H1 (cell line): ENCODE data around the gene ARMH4.

Experiments used
- CTCF ChIP-seq, 3 experiments: IDR thresholded peaks; 1 replicate in 2 of 3; 2 replicates in 1 of 3; pipeline versions ENCODE4 v1.5.1 to v1.6.1; 2011; ENCODE audit warnings: low read length in 3 of 3, mild to moderate bottlenecking in 3 of 3, inconsistent platforms in 2 of 3, low read depth in 1 of 3, moderate library complexity in 1 of 3; ENCODE audit not compliant: insufficient read depth in 1 of 3; ENCODE audit errors: control extremely low read depth in 1 of 3
- EP300 ChIP-seq, 2 experiments: IDR thresholded peaks; 1 replicate in 1 of 2; 2 replicates in 1 of 2; pipeline ENCODE4 v1.6.1; 2011 to 2012; ENCODE audit warnings: low read depth in 2 of 2, low read length in 2 of 2, mild to moderate bottlenecking in 2 of 2, borderline replicate concordance in 1 of 2, inconsistent platforms in 1 of 2, moderate library complexity in 1 of 2
- EZH2 ChIP-seq: fragments of 200-600 bp; sonication (generic); IDR thresholded peaks from 2 replicates; pipeline ENCODE4 v1.7.1; 2012; ENCODE audit warnings: low read depth, mild to moderate bottlenecking, moderate library complexity, low read length, inconsistent platforms; ENCODE audit not compliant: severe bottlenecking
- JUND ChIP-seq: IDR thresholded peaks from 2 replicates; pipeline ENCODE4 v1.6.1; 2011; ENCODE audit warnings: mild to moderate bottlenecking, improper control_type of control experiment, low read length
- POLR2A ChIP-seq, 2 experiments: IDR thresholded peaks; 1 replicate in 1 of 2; 2 replicates in 1 of 2; pipeline ENCODE4 v1.6.1; 2011; ENCODE audit warnings: low read depth in 2 of 2, low read length in 2 of 2, mild to moderate bottlenecking in 2 of 2; ENCODE audit errors: control extremely low read depth in 1 of 2
- POU5F1 ChIP-seq: IDR thresholded peaks from 2 replicates; pipeline ENCODE4 v1.6.1; 2011; ENCODE audit warnings: low read depth, mild to moderate bottlenecking, low read length, moderate library complexity
- RNF2 ChIP-seq: fragments of 200-900, 300-1000 bp; sonication (generic); IDR thresholded peaks from 2 replicates; pipeline ENCODE4 v1.7.1; 2016; ENCODE audit warnings: borderline replicate concordance, low read depth, mild to moderate bottlenecking, antibody characterized with exemption, low read length; ENCODE audit not compliant: poor library complexity, severe bottlenecking; ENCODE audit errors: missing control alignments
- RXRA ChIP-seq: IDR thresholded peaks from 2 replicates; pipeline ENCODE4 v1.6.1; 2011; ENCODE audit warnings: low read depth, mild to moderate bottlenecking, low read length, moderate library complexity; ENCODE audit not compliant: insufficient read depth
- SIX5 ChIP-seq: IDR thresholded peaks from 2 replicates; pipeline ENCODE4 v1.6.1; 2011; ENCODE audit warnings: mild to moderate bottlenecking, low read depth, low read length
- SRF ChIP-seq: IDR thresholded peaks from 2 replicates; pipeline ENCODE4 v1.6.1; 2011; ENCODE audit warnings: mild to moderate bottlenecking, low read depth, low read length, moderate library complexity
- TBP ChIP-seq: IDR thresholded peaks from 2 replicates; pipeline ENCODE4 v1.6.1; 2011; ENCODE audit warnings: low read depth, low read length, improper control_type of control experiment

GRCh38 chr14:58128416-58128815, 23.6 kb downstream of the ARMH4 start:
- TF ChIP-seq CTCF (IDR thresholded peaks at IDR 0.05; ENCODE audit: control extremely low read depth in 1 of 3, insufficient read depth in 1 of 3, low read depth in 1 of 3, low read length in 3 of 3) (no peak), JUND (no peak), EP300 (IDR thresholded peaks at IDR 0.05; ENCODE audit: borderline replicate concordance in 1 of 2, low read depth in 2 of 2, low read length in 2 of 2) (no peak), POLR2A (IDR thresholded peaks at IDR 0.05; ENCODE audit: control extremely low read depth in 1 of 2, low read depth in 2 of 2, low read length in 2 of 2) (no peak), SRF (no peak), RNF2 (no peak), RXRA (no peak), SIX5 (no peak), POU5F1 (no peak), TBP (no peak), EZH2 (no peak)
